ENCODE results near the gene RCN2. TPM values are rescaled to one million over a fixed set of nuclear protein-coding genes. Genes with fewer than 3 reads are reported as not detected.

The RCN2 gene
- total RNA-seq, 2 experiments from 2014 or later: 21.8 to 21.9 TPM

DNA sequence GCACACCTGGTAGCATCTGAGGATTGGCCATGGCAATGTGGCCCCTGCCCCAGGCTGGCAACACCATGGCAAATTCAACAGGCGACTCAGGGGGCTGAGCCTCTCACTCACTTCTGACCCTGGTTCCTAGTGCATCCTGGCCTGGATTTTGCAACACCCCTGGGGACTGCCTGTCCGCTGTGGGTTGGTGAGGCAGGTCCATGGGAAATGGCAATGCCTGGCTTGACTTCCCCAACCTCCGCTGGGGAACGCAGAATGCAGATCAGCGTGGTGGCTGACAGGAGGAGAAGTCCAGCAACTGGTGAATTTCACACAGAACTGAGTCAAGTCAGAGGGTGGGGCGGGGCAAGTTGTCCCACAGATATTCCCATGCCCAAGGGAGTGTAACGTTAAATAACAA, 59.5 kb downstream of the RCN2 start:
- DNase-seq (no peak), ATAC-seq (no peak)
- CTCF ChIA-PET: no interaction called here
- Mint-ChIP-seq H3K9me3 (no peaks in the 10 kb centered on the region), H3K4me3 (no peak overlapping the region), H3K36me3 (ENCODE audit: low read depth) (peaks cover 11% of the 10 kb centered on the region), H3K27ac (no peak overlapping the region), H3K27me3 (no peaks in the 10 kb centered on the region), H3K4me1 (ENCODE audit: low read depth) (peaks cover 61% of the 10 kb centered on the region)
- POLR2A ChIA-PET: interaction anchor here (1.2 kb wide), 1 partner anchor 18 kb away, joined by 4 read pairs; no protein-coding TSS in a partner anchor
- intact Hi-C loops (cut with micrococcal nuclease): no loop called here
- TF ChIP-seq, protein P1, sequence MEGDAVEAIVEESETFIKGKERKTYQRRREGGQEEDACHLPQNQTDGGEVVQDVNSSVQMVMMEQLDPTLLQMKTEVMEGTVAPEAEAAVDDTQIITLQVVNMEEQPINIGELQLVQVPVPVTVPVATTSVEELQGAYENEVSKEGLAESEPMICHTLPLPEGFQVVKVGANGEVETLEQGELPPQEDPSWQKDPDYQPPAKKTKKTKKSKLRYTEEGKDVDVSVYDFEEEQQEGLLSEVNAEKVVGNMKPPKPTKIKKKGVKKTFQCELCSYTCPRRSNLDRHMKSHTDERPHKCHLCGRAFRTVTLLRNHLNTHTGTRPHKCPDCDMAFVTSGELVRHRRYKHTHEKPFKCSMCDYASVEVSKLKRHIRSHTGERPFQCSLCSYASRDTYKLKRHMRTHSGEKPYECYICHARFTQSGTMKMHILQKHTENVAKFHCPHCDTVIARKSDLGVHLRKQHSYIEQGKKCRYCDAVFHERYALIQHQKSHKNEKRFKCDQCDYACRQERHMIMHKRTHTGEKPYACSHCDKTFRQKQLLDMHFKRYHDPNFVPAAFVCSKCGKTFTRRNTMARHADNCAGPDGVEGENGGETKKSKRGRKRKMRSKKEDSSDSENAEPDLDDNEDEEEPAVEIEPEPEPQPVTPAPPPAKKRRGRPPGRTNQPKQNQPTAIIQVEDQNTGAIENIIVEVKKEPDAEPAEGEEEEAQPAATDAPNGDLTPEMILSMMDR (IDR thresholded peaks at IDR 0.05): no peak

DNA sequence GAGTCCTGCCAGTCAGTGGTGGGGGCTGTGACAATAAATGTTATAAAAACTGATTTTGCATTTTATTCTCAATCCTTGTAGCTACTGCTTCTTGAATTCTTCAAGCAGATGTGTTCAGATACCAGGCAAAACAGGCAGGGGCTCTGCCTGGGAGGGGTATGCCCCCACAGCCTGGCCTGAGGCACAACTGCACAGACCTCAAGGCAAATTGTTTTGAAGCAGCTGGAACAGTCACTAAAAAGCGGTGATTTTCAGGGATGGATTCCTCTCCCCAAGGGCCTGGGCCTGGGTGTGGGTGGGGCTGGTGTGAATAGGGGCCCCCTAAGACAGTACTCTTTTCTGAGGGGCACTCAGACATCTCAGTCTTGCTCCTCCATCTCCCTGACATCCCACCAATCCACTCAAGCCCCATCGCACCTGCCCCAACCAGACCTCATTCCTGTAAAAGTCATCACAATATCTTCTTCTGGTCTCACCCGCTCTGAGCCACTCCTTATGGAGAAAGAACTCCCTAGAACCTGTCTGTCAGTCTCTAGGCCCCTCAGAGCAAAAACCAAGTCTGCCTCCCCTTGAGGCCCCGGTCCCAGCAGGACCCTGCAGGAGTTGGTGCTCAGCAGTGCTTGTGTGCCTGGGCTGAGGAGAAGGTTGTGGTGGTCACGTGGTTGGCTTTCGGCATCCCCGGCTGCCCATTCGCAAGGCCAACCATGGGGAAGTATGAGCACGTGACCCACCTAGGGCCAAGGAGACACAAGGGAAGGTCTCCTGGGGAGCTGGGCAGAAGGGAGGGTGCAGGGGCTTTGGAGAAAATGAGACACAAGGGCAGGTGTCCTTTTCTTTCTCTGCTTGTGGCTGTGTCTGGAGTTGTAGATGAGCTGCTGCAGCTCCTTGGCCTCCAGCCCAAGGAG, 60.4 kb downstream of the RCN2 start:
- TF ChIP-seq, protein P1 (IDR thresholded peaks at IDR 0.05): no peak
- H3K27me3 Mint-ChIP-seq: no peaks in the 10 kb centered on the region
- H3K4me3 Mint-ChIP-seq: no peak overlapping the region
- POLR2A ChIA-PET: interaction anchor here (0.6 to 6.3 kb wide), 3 partner anchors 19 to 200 kb away, joined by 3 to 62 read pairs (median 4); no protein-coding TSS in a partner anchor
- H3K36me3 Mint-ChIP-seq (ENCODE audit: low read depth): peaks cover 17% of the 10 kb centered on the region
- H3K9me3 Mint-ChIP-seq: no peaks in the 10 kb centered on the region
- intact Hi-C loops (cut with micrococcal nuclease): no loop called here
- H3K27ac Mint-ChIP-seq: peak overlapping the region; percentile 3
- peaks cover 58% of the 10 kb centered on the region for H3K4me1 Mint-ChIP-seq (ENCODE audit: low read depth)
- DNase-seq: no peak
- ATAC-seq: no peak
- CTCF ChIA-PET: no interaction called here

DNA sequence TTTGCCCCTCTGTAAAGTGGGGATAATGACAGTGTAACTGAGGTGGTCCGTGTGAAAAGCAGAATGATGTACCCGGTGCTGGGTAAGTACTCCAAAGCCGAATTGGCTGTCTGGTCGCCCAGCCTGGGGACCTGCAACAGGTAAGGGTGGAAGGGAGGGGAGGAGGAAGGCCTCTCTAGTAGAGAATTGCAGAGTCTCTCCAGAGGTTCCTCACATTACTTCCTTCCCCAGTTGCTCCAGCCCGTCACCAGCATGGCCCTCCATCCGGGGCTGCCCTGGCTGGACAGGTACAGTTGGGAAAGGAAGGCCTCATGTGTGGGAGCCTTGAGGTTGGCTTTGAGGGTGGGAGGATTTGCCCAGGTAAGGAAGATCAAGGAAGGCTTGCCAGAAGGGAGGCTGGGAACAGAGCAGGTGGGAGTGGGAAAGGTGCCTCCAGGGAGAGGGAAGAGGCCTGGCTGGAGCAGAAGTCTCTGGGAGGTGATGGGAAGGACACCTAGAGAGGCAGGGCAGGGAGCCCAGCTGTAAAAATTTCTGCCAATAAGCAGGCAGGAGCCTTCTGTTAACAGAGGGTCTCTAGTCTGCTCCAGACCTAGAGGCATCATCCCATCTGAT, 61.7 kb downstream of the RCN2 start:
- ChIA-PET POLR2A (interaction anchor here (0.8 to 6.3 kb wide), 5 partner anchors 9 to 29 kb away, joined by 3 to 62 read pairs (median 9); no protein-coding TSS in a partner anchor), CTCF (interaction anchor here (0.7 to 6.3 kb wide), 5 partner anchors 20 to 41 kb away, joined by 3 to 42 read pairs (median 12); no protein-coding TSS in a partner anchor)
- DNase-seq: no peak
- intact Hi-C loops (cut with micrococcal nuclease): no loop called here
- H3K36me3 Mint-ChIP-seq (ENCODE audit: low read depth): peaks cover 25% of the 10 kb centered on the region
- no peaks in the 10 kb centered on the region for H3K27me3 Mint-ChIP-seq
- TF ChIP-seq, protein P1 (IDR thresholded peaks at IDR 0.05): no peak
- H3K9me3 Mint-ChIP-seq: no peaks in the 10 kb centered on the region
- peak overlapping the region; percentile 95 for H3K4me3 Mint-ChIP-seq
- H3K4me1 Mint-ChIP-seq (ENCODE audit: low read depth): peaks cover 59% of the 10 kb centered on the region
- H3K27ac Mint-ChIP-seq: peak overlapping the region; percentile 98
- ATAC-seq: no peak

GRCh38 chr15:76994001-76994400, 62.5 kb downstream of the RCN2 start:
- ATAC-seq: peak; percentile 54
- Mint-ChIP-seq H3K9me3 (no peaks in the 10 kb centered on the region), H3K4me1 (ENCODE audit: low read depth) (peaks cover 59% of the 10 kb centered on the region), H3K4me3 (peak overlapping the region; percentile 95), H3K36me3 (ENCODE audit: low read depth) (peaks cover 31% of the 10 kb centered on the region), H3K27ac (peak overlapping the region; percentile 98), H3K27me3 (no peaks in the 10 kb centered on the region)
- TF ChIP-seq, protein P1 (IDR thresholded peaks at IDR 0.05): no peak
- POLR2A ChIA-PET: interaction anchor here (0.8 to 6.3 kb wide), 8 partner anchors 9 to 28 kb away, joined by 3 to 62 read pairs (median 7); no protein-coding TSS in a partner anchor
- peak; percentile 85 for DNase-seq
- CTCF ChIA-PET: interaction anchor here (0.7 to 6.3 kb wide), 5 partner anchors 20 to 41 kb away, joined by 3 to 42 read pairs (median 12); no protein-coding TSS in a partner anchor
- intact Hi-C loops (cut with micrococcal nuclease): no loop called here

Data from activated CD8-positive, alpha-beta T cell treated with anti-CD3 and anti-CD28 coated beads for 36 hours (primary cell).